CD4-positive, alpha-beta T cell treated with Interferon gamma for 1 hour (primary cell): ENCODE measurements around the gene DGKA.

Experiments
- DNase-seq: peaks from one replicate; pipeline ENCODE4 v3.0.0-alpha.2; 2020

Gene DGKA

GRCh38 chr12:55931780-55932550 is 1.0 kb downstream of the DGKA start:
- peak; percentile 35 for DNase-seq

- peak; percentile 69 for DNase-seq
These were observed 1.6 kb downstream of the DGKA start for GRCh38 chr12:55932551-55932910.

- peak; percentile 24 for DNase-seq
These were observed 2.3 kb downstream of the DGKA start for GRCh38 chr12:55933169-55933798.

- no peak for DNase-seq
These were observed 3.1 kb downstream of the DGKA start for GRCh38 chr12:55933799-55934742.

- no peak for DNase-seq
These were observed 3.8 kb downstream of the DGKA start for GRCh38 chr12:55934773-55935172.

- no peak for DNase-seq
These were observed 4.8 kb downstream of the DGKA start for GRCh38 chr12:55935738-55936151.

- DNase-seq = no peak
These were observed 7.0 kb downstream of the DGKA start for GRCh38 chr12:55937981-55938380.

GRCh38 chr12:55938826-55939501 is 8.0 kb downstream of the DGKA start:
- DNase-seq = no peak

GRCh38 chr12:55940065-55940732 is 9.2 kb downstream of the DGKA start:
- DNase-seq = peak; percentile 83

GRCh38 chr12:55942055-55942454 is 11.1 kb downstream of the DGKA start:
- no peak for DNase-seq

- DNase-seq = no peak
These were observed 11.7 kb downstream of the DGKA start for GRCh38 chr12:55942577-55943136.

GRCh38 chr12:55946553-55946952 is 15.6 kb downstream of the DGKA start:
- no peak for DNase-seq

- no peak for DNase-seq
These were observed 24.4 kb downstream of the DGKA start for GRCh38 chr12:55955344-55955743.

- peak; percentile 13 for DNase-seq
These were observed 25.0 kb downstream of the DGKA start for GRCh38 chr12:55955800-55956508.

- DNase-seq = no peak
These were observed 26.3 kb downstream of the DGKA start for GRCh38 chr12:55957106-55957859.

GRCh38 chr12:55963760-55964159 is 32.8 kb downstream of the DGKA start:
- DNase-seq = no peak

GRCh38 chr12:55965240-55965639 is 34.3 kb downstream of the DGKA start:
- DNase-seq = no peak

GRCh38 chr12:55965941-55966407 is 35.0 kb downstream of the DGKA start, which contains the start of gene PMEL:
TSS of gene PMEL (minus strand) at chr12:55966042. CDS start at chr12:55966011, 31 bp downstream.
- no peak for DNase-seq

GRCh38 chr12:55966408-55967281 is 35.7 kb downstream of the DGKA start, which contains the start of gene CDK2:
TSS of gene CDK2 (plus strand) at chr12:55966830. CDS start at chr12:55967009, 179 bp downstream.
- DNase-seq = peak; percentile 83
